DMS114 treated with DMSO at 0.1 percent for 48 hours (cell line): ENCODE results near the gene HSPA4.
"Not testable (repeated sequence)": the region's sequence is repeated elsewhere in the genome, so short reads cannot be mapped to it uniquely, and the experiment has no call there.

ENCODE experiments used
- DNase-seq: peaks from one replicate; lab custom pipeline; 2025; ENCODE audit not compliant: unreplicated experiment; lab: John Stamatoyannopoulos, UW

The HSPA4 gene

GRCh38 chr5:133049726-133050048 lies 2.1 kb upstream of the HSPA4 start:
- no peak for DNase-seq

- DNase-seq = no peak
These were observed 1.3 kb upstream of the HSPA4 start for GRCh38 chr5:133050521-133050920.

GRCh38 chr5:133051061-133051541 lies 712 bp upstream of the HSPA4 start:
- DNase-seq = no peak

- DNase-seq = peak; percentile 59
These were observed 733 bp downstream of the HSPA4 start for GRCh38 chr5:133052317-133053175.

GRCh38 chr5:133053448-133053847 lies 1.6 kb downstream of the HSPA4 start:
- no peak for DNase-seq

- DNase-seq = no peak
These were observed 3.1 kb downstream of the HSPA4 start for GRCh38 chr5:133054697-133055471.

GRCh38 chr5:133056891-133057290 lies 5.1 kb downstream of the HSPA4 start:
- no peak for DNase-seq

- DNase-seq = no peak
These were observed 7.8 kb downstream of the HSPA4 start for GRCh38 chr5:133059621-133060020.

- DNase-seq = no peak
These were observed 10.5 kb downstream of the HSPA4 start for GRCh38 chr5:133062276-133062675.

GRCh38 chr5:133063965-133064364 lies 12.2 kb downstream of the HSPA4 start:
- DNase-seq = no peak

GRCh38 chr5:133065471-133065870 lies 13.7 kb downstream of the HSPA4 start:
- no peak for DNase-seq

GRCh38 chr5:133066045-133066444 lies 14.2 kb downstream of the HSPA4 start:
- DNase-seq = no peak

GRCh38 chr5:133072021-133072420 lies 20.2 kb downstream of the HSPA4 start:
- DNase-seq = no peak

GRCh38 chr5:133075572-133076536 lies 24.0 kb downstream of the HSPA4 start:
- no peak for DNase-seq

- DNase-seq = no peak
These were observed 27.2 kb downstream of the HSPA4 start for GRCh38 chr5:133079048-133079447.

- DNase-seq = no peak
These were observed 29.2 kb downstream of the HSPA4 start for GRCh38 chr5:133081036-133081435.

GRCh38 chr5:133081703-133082102 lies 29.9 kb downstream of the HSPA4 start:
- DNase-seq = no peak

- no peak for DNase-seq
These were observed 30.3 kb downstream of the HSPA4 start for GRCh38 chr5:133082128-133082527.

- DNase-seq = no peak
These were observed 32.1 kb downstream of the HSPA4 start for GRCh38 chr5:133083901-133084300.

GRCh38 chr5:133085171-133085570 lies 33.4 kb downstream of the HSPA4 start:
- not testable (repeated sequence) for DNase-seq

GRCh38 chr5:133086366-133086875 lies 34.6 kb downstream of the HSPA4 start:
- no peak for DNase-seq
